PC-3 (cell line): ENCODE data around the gene PPP1R17. TPM values are rescaled to one million over a fixed set of nuclear protein-coding genes. Genes with fewer than 3 reads are reported as not detected.
A peak's percentile ranks its signal among the peaks of the same experiment; 100 is the strongest.

Experiments used
- ATAC-seq: fragments of 200-7000 bp; cut with Tn5 transposase; 2 replicates; pipeline ENCODE4 v1.9.1; 2020; ENCODE audit warnings: mild to moderate bottlenecking, moderate library complexity
- BruUV-seq: library from RNA; stranded (reverse); fragments of 400-500 nt; replicated peaks from 2 replicates; lab custom pipeline; 2021; lab: Mats Ljungman, UMichigan
- CTCF ChIA-PET: fragments of 300-600 bp; sonication (Branson Sonifier 250); formaldehyde crosslinking; loops from one replicate; lab custom pipeline; 2022; ENCODE audit warnings: antibody characterized with exemption; lab: Charles Lee
- POLR2A ChIA-PET: fragments of 300-600 bp; sonication (Branson Sonifier 250); formaldehyde crosslinking; loops from one replicate; lab custom pipeline; 2022; ENCODE audit warnings: antibody characterized with exemption; ENCODE audit not compliant: unreplicated experiment; lab: Charles Lee
- DNase-seq: peaks from one replicate; pipeline ENCODE4 v3.0.0-alpha.2; 2015
- H2AFZ ChIP-seq: fragments of 300-600 bp; sonication (generic); 2 replicates; pipeline ENCODE4 v1.6.0; 2016; ENCODE audit warnings: antibody characterized with exemption, low read length
- H3F3A ChIP-seq: fragments of 300-600 bp; sonication (generic); one replicate; pipeline ENCODE4 v1.6.0; 2017; ENCODE audit warnings: antibody characterized with exemption, low read length, control low read depth, mild to moderate bottlenecking; ENCODE audit not compliant: unreplicated experiment
- H3K27ac ChIP-seq: fragments of 300-600 bp; sonication (generic); 2 replicates; pipeline ENCODE4 v1.5.1; 2016; ENCODE audit warnings: mild to moderate bottlenecking, low read length
- H3K27me3 ChIP-seq: fragments of 300-600 bp; sonication (generic); 2 replicates; pipeline ENCODE4 v1.6.1; 2016; ENCODE audit warnings: low read length, mixed read lengths
- H3K36me3 ChIP-seq: fragments of 300-600 bp; sonication (generic); 2 replicates; pipeline ENCODE4 v1.6.1; 2016; ENCODE audit warnings: low read depth, mixed run types, low read length, mixed read lengths
- H3K4me1 ChIP-seq: fragments of 300-600 bp; sonication (generic); 2 replicates; pipeline ENCODE4 v1.5.1; 2016; ENCODE audit warnings: low read length; ENCODE audit not compliant: insufficient read depth
- H3K4me2 ChIP-seq: fragments of 300-600 bp; sonication (generic); 2 replicates; pipeline ENCODE4 v1.6.0; 2016; ENCODE audit warnings: low read length
- H3K4me3 ChIP-seq: fragments of 300-600 bp; sonication (generic); 2 replicates; pipeline ENCODE4 v1.5.1; 2016; ENCODE audit warnings: mild to moderate bottlenecking, low read length, mixed read lengths
- H3K79me2 ChIP-seq: fragments of 300-600 bp; sonication (generic); 2 replicates; pipeline ENCODE4 v1.6.1; 2017; ENCODE audit warnings: low read length, mixed read lengths
- H3K9ac ChIP-seq: fragments of 300-600 bp; sonication (generic); 2 replicates; pipeline ENCODE4 v1.6.0; 2016; ENCODE audit warnings: mild to moderate bottlenecking, low read length
- H3K9me2 ChIP-seq: fragments of 300-600 bp; sonication (generic); replicated peaks from 2 replicates; pipeline ENCODE4 v1.6.1; 2016; ENCODE audit warnings: mixed run types, low read length, mixed read lengths
- H3K9me3 ChIP-seq: fragments of 300-600 bp; sonication (generic); 2 replicates; pipeline ENCODE4 v1.6.1; 2016; ENCODE audit warnings: low read length, mixed read lengths
- H4K20me1 ChIP-seq: fragments of 300-600 bp; sonication (generic); 2 replicates; pipeline ENCODE4 v1.6.1; 2016; ENCODE audit warnings: low read length, mixed read lengths
- CTCF ChIP-seq: fragments of 300-600 bp; sonication (generic); conservative IDR thresholded peaks from 2 replicates; pipeline ENCODE4 v1.5.1; 2017; ENCODE audit warnings: antibody characterized with exemption, low read depth, mild to moderate bottlenecking, low read length
- EZH2 ChIP-seq: fragments of 300-600 bp; sonication (generic); IDR thresholded peaks from one replicate; pipeline ENCODE4 v1.6.1; 2017; ENCODE audit warnings: antibody characterized with exemption, mild to moderate bottlenecking, low read length; ENCODE audit not compliant: unreplicated experiment
- EZH2phosphoT487 ChIP-seq: fragments of 300-600 bp; sonication (generic); IDR thresholded peaks from 2 replicates; pipeline ENCODE4 v1.6.1; 2018; ENCODE audit warnings: mild to moderate bottlenecking, antibody characterized with exemption, low read length, borderline replicate concordance
- intact Hi-C: fragments of 100-400 bp; cut with micrococcal nuclease; formaldehyde crosslinking; loops from 2 replicates; pipeline ENCODE4 v1.9.0; 2023
- total RNA-seq: library from RNA; depleted of rRNA; stranded (reverse); fragments of >200 nt; gene quantifications from 2 replicates; pipeline ENCODE4 v1.2.3, GENCODE V29; 2014

The PPP1R17 gene
- total RNA-seq, 1 experiment from 2014 or later, result not detected

- Histone ChIP-seq H2AFZ (no peak overlapping the region), H3K4me1 (no peaks in the 10 kb centered on the region), H3K36me3 (no peaks in the 10 kb centered on the region), H4K20me1 (no peaks in the 10 kb centered on the region), H3K4me3 (no peak overlapping the region), H3K9ac (no peak overlapping the region), H3K27me3 (no peaks in the 10 kb centered on the region), H3K79me2 (no peaks in the 10 kb centered on the region), H3K4me2 (no peak overlapping the region), H3K27ac (no peak overlapping the region), H3K9me3 (no peaks in the 10 kb centered on the region), H3K9me2 (no peaks in the 10 kb centered on the region), H3F3A (no peaks in the 10 kb centered on the region)
- POLR2A ChIA-PET, result no interaction called here
- ATAC-seq (peak; percentile 95), DNase-seq (peak; percentile 79)
- CTCF ChIA-PET, result no interaction called here
- intact Hi-C loops, result loop anchor here (1.0 to 10.0 kb wide), 5 partner anchors 88 to 602 kb away; no protein-coding TSS in a partner anchor
- no TSS peak for BruUV-seq
- TF ChIP-seq CTCF, result peak; percentile 84
- TF ChIP-seq EZH2, result no peak
Observed at GRCh38 chr7:31735991-31736982, 49.3 kb downstream of the PPP1R17 start.

- no peak for TF ChIP-seq EZH2
- H3K36me3 ChIP-seq, result peaks cover 2% of the 10 kb centered on the region; the same call in 1 of the 2 replicates
- H3K9ac ChIP-seq, result no peak overlapping the region
- no peaks in the 10 kb centered on the region for H3K9me3 ChIP-seq
- ChIA-PET CTCF (interaction anchor here (1.1 kb wide), 1 partner anchor 462 kb away, joined by 3 read pairs; no protein-coding TSS in a partner anchor), POLR2A (no interaction called here)
- no peak for ATAC-seq
- intact Hi-C loops, result no loop called here
- peaks cover 5% of the 10 kb centered on the region; the same call in 1 of the 2 replicates for H3K4me1 ChIP-seq
- peak; percentile 7 for DNase-seq
- H3K79me2 ChIP-seq, result no peaks in the 10 kb centered on the region
- no peaks in the 10 kb centered on the region for H3K9me2 ChIP-seq
- no peak overlapping the region for H3K27ac ChIP-seq
- no peaks in the 10 kb centered on the region for H4K20me1 ChIP-seq
- H3K4me2 ChIP-seq, result no peak overlapping the region
- no TSS peak for BruUV-seq
- no peak overlapping the region for H3K4me3 ChIP-seq
- no peaks in the 10 kb centered on the region for H3F3A ChIP-seq
- no peaks in the 10 kb centered on the region for H3K27me3 ChIP-seq
- no peak overlapping the region for H2AFZ ChIP-seq
Observed at GRCh38 chr7:31741852-31742251, 54.8 kb downstream of the PPP1R17 start.

- CTCF ChIA-PET, result interaction anchor here (0.5 to 1.8 kb wide), 9 partner anchors 64 to 1042 kb away, joined by 3 to 38 read pairs (median 4); no protein-coding TSS in a partner anchor
Observed at GRCh38 chr7:31744294-31744874, 57.4 kb downstream of the PPP1R17 start.

More at GRCh38 chr7:31744294-31744874, 57.4 kb downstream of the PPP1R17 start:
- intact Hi-C loops, result loop anchor here (1.0 to 2.0 kb wide), 5 partner anchors 70 to 735 kb away; no protein-coding TSS in a partner anchor
- Histone ChIP-seq H3K4me3 (no peak overlapping the region), H2AFZ (no peak overlapping the region), H3K9ac (no peak overlapping the region), H3K27ac (no peak overlapping the region), H3K4me2 (0 out of 2 replicates have a peak overlapping the region, but pooled peaks have one; percentile 1), H4K20me1 (no peaks in the 10 kb centered on the region), H3K36me3 (peaks cover 9% of the 10 kb centered on the region; the same call in 1 of the 2 replicates), H3K27me3 (no peaks in the 10 kb centered on the region), H3F3A (no peaks in the 10 kb centered on the region), H3K9me2 (no peaks in the 10 kb centered on the region), H3K9me3 (no peaks in the 10 kb centered on the region), H3K4me1 (peaks cover 25% of the 10 kb centered on the region), H3K79me2 (no peaks in the 10 kb centered on the region)
- DNase-seq, result peak; percentile 85
- no TSS peak for BruUV-seq
- TF ChIP-seq CTCF, result peak; percentile 94
- TF ChIP-seq EZH2phosphoT487, result no peak
- POLR2A ChIA-PET, result no interaction called here
- peak; percentile 73 for ATAC-seq
